Right ventricle myocardium superior (tissue), 1 donor: Measurements from ENCODE around the gene ACSL3. TPM values are rescaled to one million over a fixed set of nuclear protein-coding genes. Genes with fewer than 3 reads are reported as not detected.
A peak's percentile ranks its signal among the peaks of the same experiment; 100 is the strongest.
"Not testable (repeated sequence)": the region's sequence is repeated elsewhere in the genome, so short reads cannot be mapped to it uniquely, and the experiment has no call there.

Source experiments
- ATAC-seq: fragments of 200-7000 bp; cut with Tn5 transposase; one replicate; pipeline ENCODE4 v1.9.1; 2020; ENCODE audit warnings: mild to moderate bottlenecking; ENCODE audit not compliant: poor library complexity
- DNase-seq: peaks from one replicate; pipeline ENCODE4 v3.0.0-alpha.2; 2020
- intact Hi-C: fragments of 100-400 bp; cut with DNase I; formaldehyde crosslinking; loops from one replicate; pipeline ENCODE4 v1.11.2; 2022
- total RNA-seq: library from RNA; stranded (reverse); fragmentation: NEBNext Ultra II Directional; extraction: Animal tissue kit (Norgen Biotek cat#: 25700); gene quantifications from one replicate; pipeline ENCODE4 v1.2.1, GENCODE V29; 2021
- donor health status: DM: no; HTN: yes; CAD: no; lungs with severe emphysema.

ACSL3 gene
- total RNA-seq, 1 donor from 2014 or later: 50.8 TPM

- ATAC-seq: no peak
- intact Hi-C loops: loop anchor here (10.0 kb wide), 1 partner anchor 475 kb away; no protein-coding TSS in a partner anchor
These were observed 118.6 kb downstream of the ACSL3 start for GRCh38 chr2:222979484-222979883.

GRCh38 chr2:222982010-222982908 lies 121.4 kb downstream of the ACSL3 start:
- intact Hi-C loops: loop anchor here (10.0 kb wide), 1 partner anchor 113 kb away; no protein-coding TSS in a partner anchor
- DNase-seq: no peak

More at GRCh38 chr2:222979484-222979883, 118.6 kb downstream of the ACSL3 start:
- no peak for DNase-seq

GRCh38 chr2:222982909-222983265 lies 122.1 kb downstream of the ACSL3 start:
- intact Hi-C loops: loop anchor here (10.0 kb wide), 1 partner anchor 112 kb away; no protein-coding TSS in a partner anchor
- no peak for ATAC-seq
- no peak for DNase-seq

More at GRCh38 chr2:222982010-222982908, 121.4 kb downstream of the ACSL3 start:
- peak; percentile 93 for ATAC-seq

DNA sequence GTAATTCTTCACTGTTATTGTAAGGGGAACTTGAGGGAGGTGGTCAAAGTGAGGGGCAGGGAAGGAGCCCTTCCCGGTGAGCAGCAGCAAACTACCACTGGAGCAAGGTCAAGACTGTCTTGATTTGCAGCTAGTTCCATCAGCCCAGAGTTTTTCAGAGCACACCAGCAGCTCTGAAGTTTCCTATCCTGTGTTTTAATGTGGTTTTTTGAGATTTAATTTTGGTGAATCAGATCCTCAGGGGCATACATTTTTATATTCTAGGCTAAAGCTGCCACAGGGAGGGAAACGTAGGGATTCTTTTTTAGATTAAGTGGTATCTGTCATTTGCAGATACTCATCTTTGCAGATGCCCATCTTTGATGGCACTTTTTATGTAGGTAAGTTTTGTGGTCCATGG lies 124.1 kb downstream of the ACSL3 start:
- intact Hi-C loops: loop anchor here (10.0 kb wide), 1 partner anchor 110 kb away; no protein-coding TSS in a partner anchor
- DNase-seq (no peak), ATAC-seq (no peak)

- ATAC-seq: no peak
- no peak for DNase-seq
- intact Hi-C loops: loop anchor here (10.0 kb wide), 1 partner anchor 105 kb away; no protein-coding TSS in a partner anchor
These were observed 128.6 kb downstream of the ACSL3 start for GRCh38 chr2:222989431-222989830.

DNA sequence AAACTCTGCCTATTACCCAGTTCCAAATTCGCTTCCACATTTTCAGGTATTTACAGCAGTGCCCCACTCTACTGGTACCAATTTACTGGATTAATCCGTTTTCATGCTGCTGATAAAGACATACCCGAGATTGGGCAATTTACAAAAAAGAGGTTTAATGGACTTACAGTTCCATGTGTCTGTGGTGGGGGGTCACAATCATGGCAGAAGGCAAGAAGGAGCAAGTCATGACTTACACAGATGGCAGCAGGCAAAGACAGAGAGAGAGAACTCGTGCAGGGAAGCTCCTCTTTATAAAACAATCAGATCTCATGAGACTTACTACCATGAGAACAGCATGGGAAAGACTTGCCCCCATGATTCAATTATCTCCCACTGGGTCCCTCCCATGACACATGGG lies 129.4 kb downstream of the ACSL3 start:
- ATAC-seq, DNase-seq, intact Hi-C loops: not testable (repeated sequence)

GRCh38 chr2:222992137-222992536 lies 131.3 kb downstream of the ACSL3 start:
- DNase-seq (no peak), ATAC-seq (no peak)
- intact Hi-C loops: no loop called here

Other genes with a start within 250 kb of the ACSL3 start
- 15.8 TPM for gene FARSB, start 204.9 kb upstream of the ACSL3 start, total RNA-seq
- 0.65 TPM for gene MOGAT1, start 189.4 kb upstream of the ACSL3 start, total RNA-seq
- 3.2 TPM for gene KCNE4, start 191.2 kb downstream of the ACSL3 start, total RNA-seq